Measurements from ENCODE around the gene TRAPPC2L.
"Not testable (repeated sequence)": the region's sequence is repeated elsewhere in the genome, so short reads cannot be mapped to it uniquely, and the experiment has no call there.

Gene TRAPPC2L

DNA sequence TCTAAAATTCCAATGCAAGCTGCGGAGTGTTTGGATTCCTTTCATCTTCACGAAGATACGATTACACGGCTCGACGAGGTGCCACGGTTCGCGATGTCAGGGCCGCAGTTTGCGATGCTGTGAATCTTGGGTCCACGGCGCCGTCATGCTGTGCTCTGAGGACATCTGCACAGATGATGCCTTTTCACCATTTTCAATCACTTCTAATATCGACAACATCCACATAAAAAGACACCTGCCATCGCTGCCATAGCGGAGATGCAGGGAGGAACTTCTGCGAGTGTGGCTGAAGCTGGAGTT, 38.4 kb upstream of the TRAPPC2L start:
- no peak for DNase-seq (ENCODE audit: low spot score)

DNA sequence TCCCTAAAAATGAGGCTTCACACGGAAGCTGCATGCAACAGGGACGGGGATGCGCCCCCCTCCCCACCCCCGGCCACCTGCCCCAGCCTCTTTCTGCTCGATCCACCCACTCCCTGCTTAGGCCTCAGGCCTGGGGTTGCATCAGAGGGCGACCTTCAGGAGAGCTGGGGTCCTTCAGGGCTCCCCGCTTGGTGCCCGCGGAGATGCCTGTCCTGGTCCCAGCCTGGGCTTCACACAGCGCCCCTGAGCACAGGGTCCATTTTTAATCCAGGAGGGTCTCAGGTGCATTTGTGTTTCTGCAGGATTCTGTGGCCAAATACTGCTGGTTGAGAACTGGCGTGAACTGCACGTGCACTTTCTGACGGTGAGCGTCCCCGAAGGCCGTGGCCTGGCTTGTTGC, 37.8 kb upstream of the TRAPPC2L start:
- DNase-seq (ENCODE audit: low spot score) = no peak

DNA sequence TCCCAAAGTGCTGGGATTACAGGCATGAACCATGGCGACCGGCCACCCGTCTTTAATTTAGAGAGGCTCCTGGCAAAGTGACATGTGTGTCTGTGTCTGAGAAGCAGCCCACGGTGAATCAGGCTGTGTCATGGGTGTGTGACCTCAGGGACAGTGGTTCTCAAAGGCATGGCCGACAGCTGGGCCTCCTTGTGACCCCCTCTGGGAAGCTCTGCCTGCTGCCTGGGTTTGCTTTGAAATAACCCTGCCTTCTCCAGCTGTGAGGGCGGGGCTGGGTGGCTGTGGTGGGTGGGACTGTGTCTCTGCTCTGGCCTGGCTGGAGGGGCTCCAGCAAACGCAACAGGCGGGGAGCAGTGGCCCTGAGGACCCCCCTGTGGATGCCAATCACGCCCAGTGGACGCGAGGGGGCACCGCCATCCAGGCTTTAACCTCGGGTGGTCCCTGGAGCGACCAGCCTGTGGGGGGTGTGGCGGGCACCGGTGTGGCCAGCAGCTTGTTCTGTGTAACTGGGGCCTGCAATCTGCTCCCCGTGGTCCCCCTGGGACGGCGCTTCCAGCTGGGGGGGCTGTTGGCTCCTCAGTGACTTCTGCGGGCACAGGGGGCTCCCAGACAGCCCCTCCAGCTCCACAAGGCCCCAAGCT, 36.4 kb upstream of the TRAPPC2L start:
- no peak for DNase-seq (ENCODE audit: low spot score)

DNA sequence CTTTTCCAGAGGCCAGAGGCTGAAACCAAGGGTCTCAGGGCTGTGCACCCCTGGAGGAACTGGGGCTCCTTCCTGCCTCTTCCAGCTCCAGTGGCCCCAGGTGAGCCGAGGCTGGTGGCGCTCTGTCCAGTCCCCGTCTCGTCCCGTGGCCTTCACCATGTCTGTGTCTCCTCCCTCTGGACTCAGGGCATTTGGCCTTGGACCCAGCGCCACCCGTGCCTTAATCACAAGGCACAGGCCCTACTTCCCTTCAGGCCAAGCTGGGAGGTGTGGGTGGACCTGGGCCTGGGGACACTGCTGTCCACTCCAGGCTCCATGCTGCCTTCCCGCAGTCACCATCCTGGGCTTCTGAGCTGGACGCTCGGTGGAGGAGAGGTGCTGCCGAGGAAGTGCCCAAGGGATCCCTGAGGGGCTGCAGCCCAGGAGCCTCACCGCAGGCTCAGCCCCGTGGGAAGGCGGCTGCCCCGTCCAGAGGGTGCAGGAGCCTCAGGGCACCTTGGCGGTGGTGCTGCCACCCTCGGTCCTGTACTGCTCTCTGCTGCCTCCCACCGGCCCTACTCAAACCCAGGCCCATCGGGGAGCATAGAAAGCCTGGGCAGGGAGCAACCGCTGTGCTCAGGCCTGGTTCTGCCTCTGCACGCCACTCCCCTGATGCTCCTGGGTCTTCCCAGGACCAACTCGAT, 35.6 kb upstream of the TRAPPC2L start:
- no peak for DNase-seq (ENCODE audit: low spot score)

DNA sequence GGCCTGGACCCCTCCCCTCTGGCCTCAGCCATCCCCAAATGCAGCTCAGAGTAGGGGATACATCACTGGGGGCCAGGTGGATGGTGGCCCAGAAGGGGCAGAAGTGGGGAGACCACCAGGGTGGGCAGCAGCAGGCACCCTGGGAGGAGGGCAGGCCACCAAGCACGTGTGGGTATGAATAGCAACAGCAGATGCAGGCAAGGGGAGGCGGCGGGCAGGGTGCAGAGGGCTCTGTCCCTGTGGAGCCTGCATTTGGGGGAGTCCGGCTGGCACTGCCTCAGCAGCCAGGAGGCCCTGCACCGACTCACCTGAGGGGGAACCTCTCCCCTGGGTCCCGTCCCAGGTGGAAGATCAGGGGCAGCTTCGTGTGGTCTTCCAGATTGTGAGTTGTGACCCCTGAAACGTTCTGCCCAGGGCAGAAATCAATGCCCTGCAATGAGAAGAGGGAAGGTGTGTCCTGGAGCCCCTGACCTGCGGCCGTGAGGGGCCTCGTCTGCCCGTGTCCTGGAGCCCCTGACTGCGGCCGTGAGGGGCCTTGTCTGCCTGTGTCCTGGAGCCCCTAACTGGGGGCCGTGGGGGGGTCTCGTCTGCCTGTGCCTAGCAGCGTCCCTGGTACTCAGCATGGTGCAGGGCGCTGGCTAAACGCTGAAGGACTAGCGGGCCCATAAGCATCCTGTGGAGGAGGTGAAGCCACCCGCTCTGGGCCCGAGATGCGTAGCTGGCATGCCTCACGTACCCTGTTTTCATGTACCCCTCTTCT, 34.5 kb upstream of the TRAPPC2L start:
- DNase-seq (ENCODE audit: low spot score) = no peak

DNA sequence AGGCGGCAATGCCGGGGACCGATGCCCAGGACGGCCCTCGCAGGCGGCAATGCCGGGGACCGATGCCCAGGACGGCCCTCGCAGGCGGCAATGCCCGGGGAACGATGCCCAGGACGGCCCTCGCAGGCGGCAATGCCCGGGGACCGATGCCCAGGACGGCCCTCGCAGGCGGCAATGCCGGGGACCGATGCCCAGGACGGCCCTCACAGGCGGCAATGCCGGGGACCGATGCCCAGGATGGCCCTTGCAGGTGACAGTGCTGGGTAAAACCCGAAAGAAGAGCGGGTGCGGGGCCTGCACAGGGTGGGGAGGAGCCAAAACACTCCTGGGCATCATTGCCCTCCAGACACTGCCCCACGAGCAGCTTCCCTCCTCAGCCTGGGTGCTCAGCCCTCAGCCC, 33.3 kb upstream of the TRAPPC2L start:
- DNase-seq (ENCODE audit: low spot score) = not testable (repeated sequence)

DNA sequence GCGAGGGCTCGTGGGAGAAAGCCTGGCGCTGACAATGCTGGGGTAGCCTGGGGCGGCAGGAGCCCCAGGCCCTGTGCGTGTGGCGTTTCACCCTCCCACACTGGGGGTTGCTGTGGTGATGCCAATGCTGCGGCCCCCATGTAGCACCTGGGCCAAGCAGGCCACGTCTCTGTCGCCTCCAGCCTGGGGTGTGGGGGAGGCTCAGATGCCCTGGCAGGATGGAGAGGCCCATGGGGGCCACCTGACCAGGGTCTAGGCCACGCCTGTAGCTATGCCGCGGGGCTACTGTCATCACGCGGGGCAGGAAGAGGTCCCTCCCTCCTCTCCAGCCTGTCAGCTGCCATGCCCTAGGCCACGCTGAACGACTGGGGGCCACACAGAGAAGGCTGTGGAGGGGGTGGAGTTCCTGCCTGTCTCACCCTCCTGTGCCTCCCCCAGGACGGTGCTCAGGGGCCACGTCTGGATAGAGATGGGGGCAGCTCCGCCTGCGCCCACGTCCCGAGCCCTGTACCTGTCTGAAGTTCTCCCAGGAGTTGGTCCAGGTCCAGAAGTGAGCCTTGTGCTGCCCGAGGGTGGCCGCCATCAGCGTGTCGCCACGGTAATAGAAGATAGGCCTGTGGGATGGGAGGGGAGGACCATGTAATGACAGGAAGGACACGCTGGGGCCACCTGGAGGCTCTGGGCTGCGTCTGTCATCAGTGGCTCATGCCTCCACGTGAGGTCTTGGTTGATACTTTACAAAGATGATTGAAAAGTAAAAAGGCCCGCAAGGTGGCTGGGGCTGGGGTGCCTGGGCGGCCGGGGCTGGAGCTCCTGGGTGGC, 32.5 kb upstream of the TRAPPC2L start:
- no peak for DNase-seq (ENCODE audit: low spot score)

DNA sequence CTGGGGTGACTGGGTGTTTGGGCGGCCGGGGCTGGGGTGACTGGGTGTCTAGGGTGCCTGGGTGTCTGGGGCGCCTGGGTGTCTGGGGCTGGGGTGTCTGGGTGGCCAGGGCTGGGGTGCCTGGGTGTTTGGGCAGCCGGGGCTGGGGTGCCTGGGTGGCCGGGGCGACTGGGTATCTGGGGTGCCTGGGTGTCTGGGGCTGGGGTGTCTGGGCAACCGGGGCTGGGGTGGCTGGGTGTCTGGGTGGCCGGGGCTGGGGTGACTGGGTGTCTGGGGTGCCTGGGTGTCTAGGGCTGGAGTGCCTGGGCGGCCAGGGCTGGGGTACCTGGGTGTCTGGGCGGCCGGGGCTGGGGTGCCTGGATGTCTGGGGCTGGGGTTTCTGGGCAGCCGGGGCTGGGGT, 31.8 kb upstream of the TRAPPC2L start:
- no peak for DNase-seq (ENCODE audit: low spot score)

DNA sequence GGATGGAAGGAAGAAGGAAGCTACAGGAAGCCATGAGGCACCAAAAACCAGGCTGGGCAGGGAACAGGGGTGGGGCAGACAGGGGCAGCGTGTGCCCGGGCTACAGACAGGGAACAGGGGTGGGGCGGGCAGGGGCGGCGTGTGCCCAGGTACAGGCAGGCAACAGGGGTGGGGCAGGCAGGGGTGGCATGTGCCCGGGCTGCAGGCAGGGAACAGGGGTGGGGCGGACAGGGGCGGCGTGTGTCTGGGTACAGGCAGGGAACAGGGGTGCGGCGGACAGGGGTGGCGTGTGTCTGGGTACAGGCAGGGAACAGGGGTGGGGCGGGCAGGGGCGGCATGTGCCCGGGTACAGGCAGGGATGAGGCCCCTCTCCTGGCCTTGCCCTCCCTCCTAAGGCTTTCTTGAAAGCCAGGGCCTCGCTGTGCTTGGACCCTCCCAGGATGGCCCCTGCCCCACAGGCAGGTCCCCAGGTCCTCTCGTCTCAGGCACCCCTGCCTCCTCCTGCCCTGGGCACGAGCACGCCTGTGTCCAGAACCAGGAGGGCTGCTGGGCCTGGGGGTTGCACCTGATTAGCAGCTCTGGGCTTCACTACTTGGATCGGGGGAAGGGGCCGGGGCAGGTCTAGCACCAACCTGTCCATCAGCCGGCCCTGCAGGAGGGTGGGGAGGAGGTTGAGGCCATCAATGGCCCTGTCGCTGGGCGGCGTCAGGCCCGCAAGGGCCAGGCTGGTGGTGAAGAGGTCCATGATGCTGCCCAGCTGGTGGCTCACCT, 30.7 kb upstream of the TRAPPC2L start:
- DNase-seq (ENCODE audit: low spot score) = no peak

DNA sequence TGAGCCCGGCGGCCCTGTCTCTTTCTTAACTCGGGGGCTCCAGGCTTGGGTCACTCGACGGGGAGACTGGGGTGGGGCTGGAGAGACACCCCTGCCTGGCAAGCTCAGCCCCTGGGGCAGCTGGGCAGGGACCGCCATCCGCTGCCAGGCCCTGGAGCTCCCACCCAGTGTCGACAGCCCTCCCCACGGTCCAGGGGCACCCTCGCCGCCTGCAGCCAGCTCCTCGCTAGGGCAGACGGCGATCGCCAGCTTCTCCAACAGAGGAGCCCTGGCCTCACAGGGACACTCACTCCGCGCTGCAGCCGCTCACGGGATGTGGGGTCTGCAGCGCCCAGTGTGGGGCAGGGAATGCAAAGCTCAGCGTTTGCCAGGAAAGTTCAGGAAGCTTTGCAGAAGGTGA, 29.2 kb upstream of the TRAPPC2L start:
- no peak for DNase-seq (ENCODE audit: low spot score)

DNA sequence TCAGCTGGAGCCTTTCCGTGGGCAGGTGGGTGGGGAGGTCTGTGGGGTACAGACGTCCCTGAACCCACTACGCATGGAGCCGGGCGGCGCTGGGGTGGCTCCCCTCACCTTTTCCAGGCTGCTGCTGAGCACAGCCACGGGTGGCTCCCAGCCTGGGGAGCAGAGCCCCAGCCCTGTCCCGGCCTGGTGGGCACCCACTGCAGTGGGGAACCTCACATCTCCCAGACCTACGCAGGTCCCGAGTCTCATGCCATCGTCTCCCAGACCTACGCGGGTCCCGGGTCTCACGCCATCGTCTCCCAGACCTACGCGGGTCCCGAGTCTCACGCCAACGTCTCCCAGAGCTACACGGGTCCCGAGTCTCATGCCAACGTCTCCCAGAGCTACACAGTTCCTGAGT, 28.2 kb upstream of the TRAPPC2L start:
- DNase-seq (ENCODE audit: low spot score) = no peak

DNA sequence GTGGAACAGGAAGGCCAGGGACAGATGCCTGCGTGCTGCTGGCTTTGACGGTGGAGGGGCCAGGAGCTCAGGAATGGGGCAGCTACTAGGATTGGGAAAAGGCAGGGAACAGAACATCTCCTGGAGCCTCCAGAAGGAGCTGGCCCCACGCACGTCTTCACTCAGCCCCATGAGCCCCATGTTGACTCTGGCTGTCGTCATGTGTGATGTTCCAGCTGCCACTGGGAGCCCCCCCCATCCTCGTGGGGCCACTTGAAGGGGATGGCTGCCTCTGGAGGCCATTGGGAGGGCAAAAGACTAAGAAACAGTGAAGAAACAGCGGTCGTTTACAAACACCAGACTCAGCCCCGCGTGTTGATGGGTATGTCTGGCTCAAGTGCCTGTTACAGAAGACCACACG, 26.7 kb upstream of the TRAPPC2L start:
- no peak for DNase-seq (ENCODE audit: low spot score)

DNA sequence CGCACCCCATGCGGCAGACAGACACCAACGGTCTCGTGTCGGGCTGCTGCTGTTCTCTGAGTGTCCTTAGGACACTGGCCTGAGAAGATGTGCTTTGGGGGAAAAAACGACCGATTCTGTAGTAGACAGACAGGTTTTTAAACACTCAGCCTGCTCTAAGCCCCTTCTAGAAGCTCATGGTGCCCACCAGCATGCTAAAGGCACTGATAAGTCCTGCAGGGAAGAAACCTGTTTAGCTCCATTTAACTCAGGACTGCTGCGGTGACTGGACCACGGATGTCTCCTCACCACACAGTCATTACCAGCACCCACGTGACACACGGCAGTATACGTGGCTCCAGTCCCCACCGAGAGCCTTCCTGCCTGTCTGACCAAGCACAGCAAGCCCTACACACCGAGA, 26.1 kb upstream of the TRAPPC2L start:
- no peak for DNase-seq (ENCODE audit: low spot score)

DNA sequence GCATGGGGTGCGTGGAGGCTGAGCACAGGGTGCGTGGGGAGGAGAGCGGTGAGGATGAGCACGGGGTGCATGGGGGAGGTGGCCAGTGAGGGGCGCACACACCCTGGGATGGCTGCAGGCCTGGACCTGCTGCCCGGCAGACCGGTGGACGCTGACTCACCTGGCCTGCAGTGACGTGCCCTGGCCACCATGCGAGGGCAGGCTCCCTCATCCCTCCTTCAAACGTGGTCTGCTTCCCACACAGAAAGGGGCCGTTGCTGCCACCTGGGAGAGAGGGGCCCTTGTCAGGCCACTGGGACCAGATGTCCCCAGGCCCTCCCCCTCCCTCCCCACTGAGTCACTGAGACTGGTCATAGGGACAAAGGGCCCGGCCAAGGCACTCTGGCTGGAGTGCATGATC, 25.1 kb upstream of the TRAPPC2L start:
- no peak for DNase-seq (ENCODE audit: low spot score)

DNA sequence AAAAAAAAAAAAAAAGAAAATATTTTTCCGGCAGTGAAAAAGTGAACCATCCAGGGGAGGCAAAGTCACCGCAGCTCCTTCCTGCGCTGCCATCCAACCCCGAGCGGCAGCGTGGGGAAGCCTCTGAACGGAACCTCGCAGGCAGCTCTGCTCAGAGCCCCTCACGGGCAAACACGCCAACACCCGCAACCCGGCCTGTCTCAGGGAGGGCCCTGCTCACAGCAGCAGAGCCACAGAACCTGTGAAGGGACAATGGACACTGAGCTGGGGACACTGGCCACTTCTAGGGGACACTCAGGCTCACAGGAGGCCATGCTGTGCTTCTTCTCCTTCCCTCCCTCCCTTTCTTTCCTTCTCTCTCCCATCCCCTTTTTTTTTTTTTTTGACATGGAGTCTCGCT, 23.8 kb upstream of the TRAPPC2L start:
- DNase-seq (ENCODE audit: low spot score) = no peak

DNA sequence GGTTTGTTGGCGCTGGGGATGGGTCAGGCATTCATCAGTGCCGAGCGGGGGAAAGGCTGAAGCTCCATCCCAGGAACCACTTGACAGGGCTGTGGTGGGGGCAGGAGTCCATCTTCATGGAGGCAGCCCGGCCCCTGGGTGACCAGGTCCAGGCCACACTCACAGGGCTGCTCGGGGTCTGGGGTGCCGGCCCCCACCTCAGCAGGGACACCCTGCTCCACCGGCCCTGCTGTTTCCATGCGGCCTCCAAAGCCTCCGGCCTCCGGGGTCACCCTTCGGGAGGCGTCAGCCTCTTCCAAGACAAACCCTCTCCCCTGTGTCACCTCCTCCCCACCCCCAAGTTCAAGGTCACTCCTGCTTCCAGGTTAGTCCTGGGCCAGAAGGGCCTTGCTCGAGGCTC, 22.3 kb upstream of the TRAPPC2L start:
- no peak for DNase-seq (ENCODE audit: low spot score)

DNA sequence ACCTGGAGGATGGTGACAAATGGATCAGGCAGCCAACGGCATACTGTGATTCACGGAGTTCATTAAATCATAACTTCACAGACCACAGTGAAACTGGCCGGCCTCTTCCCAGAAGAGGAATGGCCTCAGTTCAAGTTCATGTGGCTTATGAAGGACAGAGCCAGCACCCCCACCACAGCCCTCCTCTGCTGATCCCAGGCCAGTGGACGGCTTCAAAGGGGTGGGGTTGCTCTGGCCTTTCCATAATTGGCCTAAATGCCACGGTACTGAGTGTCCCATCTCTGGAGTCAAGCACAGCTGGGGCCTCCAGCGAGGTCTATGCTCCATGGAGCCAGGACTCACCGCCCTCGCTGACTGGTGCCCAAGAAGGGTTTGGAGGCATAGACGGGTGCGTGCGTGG, 21.5 kb upstream of the TRAPPC2L start:
- no peak for DNase-seq (ENCODE audit: low spot score)

DNA sequence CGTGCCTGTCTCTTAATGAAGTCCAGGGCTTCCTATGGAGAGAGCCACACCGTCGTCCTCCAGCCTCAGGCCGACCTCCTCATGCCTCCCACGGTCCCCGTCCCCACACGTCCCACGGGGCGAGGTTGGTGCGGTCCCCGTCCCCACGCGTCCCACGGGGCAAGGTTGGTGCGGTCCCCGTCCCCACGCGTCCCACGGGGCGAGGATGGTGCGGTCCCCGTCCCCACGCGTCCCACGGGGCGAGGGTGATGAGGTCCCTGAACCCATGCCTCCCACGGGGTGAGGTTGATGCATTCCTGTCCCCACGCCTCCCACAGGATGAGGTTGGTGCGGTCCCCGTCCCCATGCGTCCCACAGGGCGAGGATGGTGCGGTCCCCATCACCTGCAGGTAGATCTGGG, 21.1 kb upstream of the TRAPPC2L start:
- no peak for DNase-seq (ENCODE audit: low spot score)

DNA sequence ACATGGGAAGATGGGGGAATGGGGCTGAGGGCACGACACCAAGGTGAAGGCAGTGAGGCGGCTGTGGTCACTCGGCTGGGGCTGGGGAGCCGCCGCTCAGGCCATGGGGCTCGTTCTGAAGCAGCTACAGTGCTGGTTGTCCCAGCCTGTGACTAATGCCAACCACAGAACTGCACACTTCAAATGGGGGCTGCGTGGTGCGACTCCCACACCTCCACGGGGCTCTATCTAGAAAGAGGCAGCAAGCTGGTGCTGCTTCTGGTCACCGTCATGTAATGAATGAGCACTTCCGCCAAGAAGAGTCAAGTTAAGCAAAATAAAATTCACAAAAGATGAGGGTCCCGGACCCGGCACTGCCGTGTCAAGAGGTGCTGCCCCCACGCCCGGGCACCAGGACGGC, 20.1 kb upstream of the TRAPPC2L start:
- DNase-seq (ENCODE audit: low spot score) = no peak

DNA sequence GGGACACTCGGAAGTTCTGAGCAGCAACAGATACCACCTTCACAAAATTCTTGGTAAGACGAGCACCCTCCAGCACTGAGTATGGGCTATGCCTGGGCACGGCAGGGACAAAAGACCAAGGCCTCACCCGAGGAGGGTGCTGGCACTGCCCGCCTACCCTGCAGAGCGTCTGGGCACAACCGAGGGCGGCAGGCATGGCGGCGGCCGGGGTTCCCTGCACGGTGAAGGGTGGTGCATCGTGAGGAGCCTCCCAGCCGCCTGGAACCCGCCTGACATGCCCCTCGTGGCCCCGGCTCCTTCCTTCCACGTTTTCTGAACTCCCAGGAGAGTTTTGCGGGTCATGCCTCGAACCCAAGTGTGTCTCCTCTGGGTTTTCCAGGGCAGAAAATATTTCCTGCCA, 19.1 kb upstream of the TRAPPC2L start:
- no peak for DNase-seq (ENCODE audit: low spot score)

DNA sequence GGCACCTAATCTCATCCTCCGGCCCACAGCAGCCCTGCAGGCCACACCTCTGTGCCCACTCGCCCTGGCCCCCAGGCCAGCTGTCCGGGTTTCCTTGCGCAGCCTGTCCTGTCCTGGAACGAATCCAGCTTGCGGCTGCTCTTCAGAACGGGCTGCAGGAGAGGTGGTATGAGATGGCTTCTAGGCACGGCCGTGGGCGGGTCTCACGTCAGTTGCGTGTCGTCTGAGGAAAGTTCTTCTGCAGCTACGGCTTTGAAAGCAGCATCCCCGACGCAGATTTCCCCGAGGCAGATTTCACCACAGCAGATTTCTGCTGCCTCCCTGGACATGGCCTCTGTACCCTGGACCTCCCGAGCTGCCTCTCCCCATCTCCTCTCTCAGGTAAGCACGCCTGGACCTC, 18.4 kb upstream of the TRAPPC2L start:
- DNase-seq (ENCODE audit: low spot score) = no peak

DNA sequence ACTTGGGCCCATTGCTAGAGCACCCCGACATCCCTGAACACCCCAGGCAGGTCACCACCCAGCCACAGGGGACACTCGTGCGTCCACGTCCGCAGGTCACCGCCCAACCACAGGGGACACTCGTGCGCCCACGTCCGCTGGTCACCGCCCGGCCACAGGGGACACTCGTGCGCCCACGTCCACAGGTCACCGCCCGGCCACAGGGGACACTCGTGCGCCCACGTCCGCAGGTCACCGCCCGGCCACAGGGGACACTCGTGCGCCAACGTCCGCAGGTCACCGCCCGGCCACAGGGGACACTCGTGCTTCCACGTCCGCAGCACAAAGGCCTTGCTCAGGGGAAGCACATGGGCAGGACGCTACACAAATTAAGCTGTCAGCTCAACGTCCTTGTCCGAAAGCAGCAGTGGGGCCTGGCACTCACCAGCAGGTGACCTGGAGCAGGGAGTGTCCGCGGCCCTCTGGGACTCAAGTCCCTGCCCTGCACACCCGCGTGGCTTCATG, 17.8 kb upstream of the TRAPPC2L start:
- DNase-seq (ENCODE audit: low spot score) = no peak

All from LoVo (cell line).